Activated naive CD8-positive, alpha-beta T cell (primary cell): Measurements from ENCODE around the gene MAPKAPK5.

Source experiments
- H3K27ac Mint-ChIP-seq: one replicate; pipeline ENCODE4 v1.8.0; 2021; ENCODE audit warnings: mixed read lengths
- H3K27me3 Mint-ChIP-seq: one replicate; pipeline ENCODE4 v1.8.0; 2021; ENCODE audit warnings: mixed read lengths
- H3K36me3 Mint-ChIP-seq: one replicate; pipeline ENCODE4 v1.8.0; 2021; ENCODE audit warnings: mixed read lengths
- H3K4me1 Mint-ChIP-seq: one replicate; pipeline ENCODE4 v1.8.0; 2021; ENCODE audit warnings: low read depth, mixed read lengths
- H3K4me3 Mint-ChIP-seq: one replicate; pipeline ENCODE4 v1.8.0; 2021; ENCODE audit warnings: mild to moderate bottlenecking, mixed read lengths
- H3K9me3 Mint-ChIP-seq: one replicate; pipeline ENCODE4 v1.8.0; 2021; ENCODE audit warnings: low read depth, mixed read lengths

Gene MAPKAPK5

GRCh38 chr12:111887926-111888745, 46.1 kb downstream of the MAPKAPK5 start:
- H3K27me3 Mint-ChIP-seq: no peaks in the 10 kb centered on the region
- H3K36me3 Mint-ChIP-seq: peaks cover 12% of the 10 kb centered on the region
- no peak overlapping the region for H3K4me3 Mint-ChIP-seq
- no peak overlapping the region for H3K27ac Mint-ChIP-seq
- no peaks in the 10 kb centered on the region for H3K9me3 Mint-ChIP-seq
- H3K4me1 Mint-ChIP-seq: no peaks in the 10 kb centered on the region

- H3K27me3 Mint-ChIP-seq: no peaks in the 10 kb centered on the region
- H3K4me3 Mint-ChIP-seq: no peak overlapping the region
- H3K36me3 Mint-ChIP-seq: peaks cover 4% of the 10 kb centered on the region
- no peak overlapping the region for H3K27ac Mint-ChIP-seq
- no peaks in the 10 kb centered on the region for H3K9me3 Mint-ChIP-seq
- no peaks in the 10 kb centered on the region for H3K4me1 Mint-ChIP-seq
Measured at GRCh38 chr12:111893287-111893686, 51.3 kb downstream of the MAPKAPK5 start.

DNA sequence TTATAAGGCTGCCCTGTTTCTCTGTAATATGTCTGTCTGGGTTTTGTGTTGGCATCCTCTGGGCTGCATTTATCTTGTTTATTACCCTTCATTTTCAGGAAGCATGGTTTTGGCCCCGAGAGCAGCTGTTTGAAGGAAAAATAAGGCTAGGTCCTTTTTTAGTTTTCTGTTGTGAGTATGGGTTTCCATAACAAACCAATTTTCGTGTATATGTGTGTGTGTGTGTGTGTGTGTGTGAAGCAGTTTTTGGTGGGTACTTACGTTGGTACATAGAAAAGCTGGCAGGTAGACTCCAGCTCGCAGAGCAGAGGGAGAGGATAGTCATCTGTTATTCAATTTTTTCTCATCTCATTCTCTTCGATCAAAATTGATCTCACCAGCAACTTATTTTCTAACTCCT, 52.5 kb downstream of the MAPKAPK5 start:
- Mint-ChIP-seq H3K4me3 (no peak overlapping the region), H3K4me1 (no peaks in the 10 kb centered on the region), H3K27ac (no peak overlapping the region), H3K9me3 (no peaks in the 10 kb centered on the region), H3K27me3 (no peaks in the 10 kb centered on the region), H3K36me3 (peaks cover 11% of the 10 kb centered on the region)

GRCh38 chr12:111901182-111901581, 59.2 kb downstream of the MAPKAPK5 start:
- H3K27ac Mint-ChIP-seq: no peak overlapping the region
- peaks cover 6% of the 10 kb centered on the region for H3K9me3 Mint-ChIP-seq
- no peaks in the 10 kb centered on the region for H3K27me3 Mint-ChIP-seq
- no peak overlapping the region for H3K4me3 Mint-ChIP-seq
- no peaks in the 10 kb centered on the region for H3K4me1 Mint-ChIP-seq
- peaks cover 13% of the 10 kb centered on the region for H3K36me3 Mint-ChIP-seq

GRCh38 chr12:111904446-111904975, 62.5 kb downstream of the MAPKAPK5 start:
- Mint-ChIP-seq H3K4me1 (no peaks in the 10 kb centered on the region), H3K27me3 (no peaks in the 10 kb centered on the region), H3K9me3 (peaks cover 17% of the 10 kb centered on the region), H3K36me3 (peaks cover 19% of the 10 kb centered on the region), H3K4me3 (no peak overlapping the region), H3K27ac (no peak overlapping the region)

GRCh38 chr12:111905502-111905901, 63.5 kb downstream of the MAPKAPK5 start:
- H3K4me3 Mint-ChIP-seq: no peak overlapping the region
- H3K36me3 Mint-ChIP-seq: peaks cover 23% of the 10 kb centered on the region
- peaks cover 21% of the 10 kb centered on the region for H3K9me3 Mint-ChIP-seq
- H3K27me3 Mint-ChIP-seq: no peaks in the 10 kb centered on the region
- no peaks in the 10 kb centered on the region for H3K4me1 Mint-ChIP-seq
- no peak overlapping the region for H3K27ac Mint-ChIP-seq

- Mint-ChIP-seq H3K4me3 (no peak overlapping the region), H3K27me3 (no peaks in the 10 kb centered on the region), H3K4me1 (no peaks in the 10 kb centered on the region), H3K36me3 (peaks cover 28% of the 10 kb centered on the region), H3K9me3 (peaks cover 21% of the 10 kb centered on the region), H3K27ac (no peak overlapping the region)
Measured at GRCh38 chr12:111907740-111908139, 65.7 kb downstream of the MAPKAPK5 start.

DNA sequence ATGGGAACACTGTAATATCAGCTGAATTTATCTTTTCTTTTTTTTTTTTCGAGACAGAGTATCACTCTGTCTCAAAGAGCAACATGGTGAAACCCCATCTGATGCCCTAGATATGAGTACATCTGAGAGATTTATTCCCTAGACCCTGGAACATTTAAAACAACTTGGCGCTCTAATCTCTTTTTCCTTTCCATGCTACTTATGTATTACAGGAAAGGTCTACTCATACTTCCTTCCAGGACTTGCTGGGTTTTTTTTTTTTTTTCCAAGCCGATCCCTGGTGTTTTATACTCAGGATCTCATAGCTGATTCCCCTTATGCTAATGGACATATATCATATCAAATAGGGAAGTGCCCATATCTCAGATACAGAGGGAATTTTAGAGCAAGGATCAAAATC, 83.1 kb downstream of the MAPKAPK5 start:
- Mint-ChIP-seq H3K4me3 (no peak overlapping the region), H3K36me3 (peaks cover 10% of the 10 kb centered on the region), H3K4me1 (no peaks in the 10 kb centered on the region), H3K27ac (no peak overlapping the region), H3K9me3 (no peaks in the 10 kb centered on the region), H3K27me3 (no peaks in the 10 kb centered on the region)

DNA sequence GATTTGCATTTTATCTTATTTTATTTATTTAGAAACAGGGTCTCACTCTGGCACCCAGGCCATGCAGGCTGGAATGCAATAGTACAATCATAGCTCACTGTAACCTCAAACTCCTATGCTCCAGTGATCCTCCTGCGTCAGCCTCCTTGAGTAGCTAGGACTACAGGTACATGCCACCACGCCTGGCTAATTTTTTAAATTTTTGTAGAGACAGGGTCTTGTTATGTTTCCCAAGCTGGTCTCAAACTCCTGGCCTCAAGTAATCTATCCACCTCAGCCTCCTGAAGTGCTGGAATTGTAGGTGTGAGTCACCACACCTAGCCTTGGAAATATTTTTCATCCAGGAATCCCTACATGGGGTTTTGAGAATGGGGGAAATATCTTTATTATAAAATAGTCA, 84.6 kb downstream of the MAPKAPK5 start:
- Mint-ChIP-seq H3K27me3 (no peaks in the 10 kb centered on the region), H3K9me3 (no peaks in the 10 kb centered on the region), H3K36me3 (peaks cover 10% of the 10 kb centered on the region), H3K27ac (no peak overlapping the region), H3K4me3 (no peak overlapping the region), H3K4me1 (no peaks in the 10 kb centered on the region)

DNA sequence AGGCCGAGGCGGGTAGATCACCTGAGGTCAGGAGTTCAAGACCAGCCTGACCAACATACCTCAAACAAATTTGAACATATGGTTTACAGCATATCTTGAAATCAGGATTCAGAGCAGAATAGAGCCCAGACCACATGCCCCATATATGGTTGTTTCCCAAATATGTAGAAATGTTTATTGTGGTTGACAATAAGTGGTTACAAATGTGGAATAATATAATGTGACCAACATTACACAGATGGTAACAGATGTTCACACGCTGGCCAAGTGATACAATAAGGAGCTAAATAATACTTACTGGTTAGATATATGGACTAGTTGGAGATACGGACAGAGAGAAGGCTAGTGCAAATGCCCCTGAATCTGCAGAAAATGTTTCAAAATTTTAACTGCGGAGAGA, 85.3 kb downstream of the MAPKAPK5 start:
- Mint-ChIP-seq H3K27ac (no peak overlapping the region), H3K27me3 (no peaks in the 10 kb centered on the region), H3K4me1 (no peaks in the 10 kb centered on the region), H3K9me3 (no peaks in the 10 kb centered on the region), H3K4me3 (no peak overlapping the region), H3K36me3 (peaks cover 8% of the 10 kb centered on the region)

GRCh38 chr12:111932241-111932640, 90.2 kb downstream of the MAPKAPK5 start:
- Mint-ChIP-seq H3K9me3 (no peaks in the 10 kb centered on the region), H3K36me3 (peaks cover 7% of the 10 kb centered on the region), H3K27me3 (no peaks in the 10 kb centered on the region), H3K4me1 (no peaks in the 10 kb centered on the region), H3K4me3 (no peak overlapping the region), H3K27ac (no peak overlapping the region)

GRCh38 chr12:111936869-111937268, 94.8 kb downstream of the MAPKAPK5 start:
- Mint-ChIP-seq H3K27me3 (no peaks in the 10 kb centered on the region), H3K27ac (no peak overlapping the region), H3K9me3 (no peaks in the 10 kb centered on the region), H3K36me3 (peaks cover 4% of the 10 kb centered on the region), H3K4me3 (no peak overlapping the region), H3K4me1 (no peaks in the 10 kb centered on the region)

DNA sequence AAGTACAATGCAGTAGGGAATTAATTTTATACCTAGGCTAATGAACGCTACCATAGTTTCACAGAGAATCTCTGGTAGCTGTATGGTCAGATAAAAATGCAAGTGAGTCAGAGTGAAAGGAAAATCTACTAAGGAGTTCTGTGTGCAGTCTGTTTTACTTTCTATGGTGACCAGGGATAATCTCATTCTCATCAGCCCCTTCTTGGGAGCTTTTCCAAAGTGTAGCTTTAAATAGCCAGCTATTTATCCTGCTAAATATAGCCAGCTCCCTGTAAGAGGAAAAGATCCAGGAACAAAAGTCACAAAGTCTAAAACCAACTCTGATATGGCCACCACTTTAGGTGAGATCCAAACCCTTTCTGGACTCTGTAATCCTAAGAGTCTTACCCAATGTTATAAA, 95.4 kb downstream of the MAPKAPK5 start:
- Mint-ChIP-seq H3K4me3 (no peak overlapping the region), H3K27ac (no peak overlapping the region), H3K27me3 (no peaks in the 10 kb centered on the region), H3K4me1 (no peaks in the 10 kb centered on the region), H3K9me3 (no peaks in the 10 kb centered on the region), H3K36me3 (peaks cover 4% of the 10 kb centered on the region)

DNA sequence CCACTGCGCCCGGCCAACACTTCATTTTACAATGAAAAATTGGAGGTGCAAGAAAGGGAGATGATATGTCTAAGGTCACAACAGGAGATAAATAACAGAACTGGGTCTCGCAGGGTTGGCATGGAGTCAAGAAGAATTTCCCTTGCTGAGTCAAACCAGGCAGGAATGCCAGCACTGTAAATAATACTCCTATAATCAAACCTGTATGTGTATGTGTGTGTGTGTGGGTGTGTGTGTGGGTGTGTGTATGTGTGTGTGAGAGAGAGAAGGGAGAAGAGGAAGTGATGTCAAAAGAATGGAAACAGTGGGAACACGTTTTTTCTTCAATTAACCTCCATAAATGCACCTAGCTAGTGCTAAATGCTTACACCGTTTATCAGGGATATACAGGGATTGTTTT, 100.5 kb downstream of the MAPKAPK5 start:
- Mint-ChIP-seq H3K27ac (no peak overlapping the region), H3K27me3 (no peaks in the 10 kb centered on the region), H3K9me3 (no peaks in the 10 kb centered on the region), H3K4me3 (no peak overlapping the region), H3K36me3 (peaks cover 4% of the 10 kb centered on the region), H3K4me1 (peaks cover 14% of the 10 kb centered on the region)

GRCh38 chr12:111943929-111944328, 101.9 kb downstream of the MAPKAPK5 start:
- H3K4me3 Mint-ChIP-seq: no peak overlapping the region
- H3K27me3 Mint-ChIP-seq: no peaks in the 10 kb centered on the region
- peaks cover 14% of the 10 kb centered on the region for H3K4me1 Mint-ChIP-seq
- peaks cover 4% of the 10 kb centered on the region for H3K36me3 Mint-ChIP-seq
- H3K9me3 Mint-ChIP-seq: no peaks in the 10 kb centered on the region
- H3K27ac Mint-ChIP-seq: no peak overlapping the region
